ENCODE measurements around the gene XPO4.

Gene XPO4

DNA sequence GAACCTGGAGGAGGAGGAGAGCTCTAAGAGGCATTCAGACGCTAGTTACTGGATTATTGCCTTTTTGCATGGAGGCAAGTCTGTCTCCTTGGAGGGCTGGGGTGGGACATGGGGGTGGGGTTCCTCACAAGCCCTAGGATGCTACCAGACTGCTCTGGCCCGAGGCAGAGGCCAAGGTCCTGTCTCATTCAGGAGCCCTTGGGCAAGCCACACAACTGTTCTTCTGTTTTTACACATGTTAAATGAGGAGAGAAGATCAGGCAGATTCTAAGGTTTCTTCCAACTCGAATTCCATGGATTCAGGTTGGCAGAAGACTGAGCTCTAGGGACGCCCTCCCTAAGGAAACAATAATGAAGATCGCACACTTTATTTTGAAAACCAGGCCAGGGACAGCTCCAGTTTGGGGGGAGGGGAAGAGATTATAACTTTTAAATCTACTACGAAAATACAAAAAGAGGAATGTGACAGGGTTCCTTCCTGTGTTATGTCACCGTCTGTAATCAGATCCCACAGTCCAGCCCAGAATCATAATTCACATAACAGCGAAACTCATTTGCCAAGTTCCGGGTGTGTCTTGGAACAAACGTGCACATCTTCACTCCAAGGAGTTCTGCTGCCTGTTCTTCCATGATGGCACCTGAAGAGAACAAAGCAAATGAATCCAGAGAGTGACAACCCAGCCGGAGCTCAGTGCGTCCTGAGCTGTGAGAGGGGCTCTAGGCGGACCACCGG lies 173.8 kb downstream of the XPO4 start:
- no peak for DNase-seq (ENCODE audit: low read depth, low spot score)

DNA sequence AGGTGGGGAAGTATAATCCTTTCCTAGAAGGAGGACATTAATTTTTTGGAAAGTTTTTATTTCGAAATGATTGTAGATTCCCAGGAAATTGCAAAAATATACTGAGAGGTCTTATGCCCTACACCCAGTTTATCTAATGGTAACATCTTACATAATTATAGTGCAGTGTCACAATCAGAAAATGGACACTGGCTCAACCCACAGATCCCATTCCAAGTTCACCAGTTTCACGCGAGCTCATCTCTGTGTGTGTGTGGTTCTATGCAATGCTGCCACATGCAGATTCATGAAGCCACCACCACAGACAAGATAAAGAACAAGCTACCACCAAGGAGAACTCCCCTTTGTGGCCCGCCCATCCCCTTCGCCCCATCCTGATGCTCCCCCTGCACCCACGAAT lies 174.7 kb downstream of the XPO4 start:
- DNase-seq (ENCODE audit: low read depth, low spot score) = no peak

Measured in ELF-1 (cell line).